K562 (cell line): ENCODE results near the gene ZNF785. TPM values are rescaled to one million over a fixed set of nuclear protein-coding genes. Genes with fewer than 3 reads are reported as not detected.

Experiments used
- ASH1L ChIP-seq: fragments of 450-650 bp; IDR thresholded peaks from 2 replicates; pipeline ENCODE4 v1.6.1; 2018; ENCODE audit warnings: borderline replicate concordance, mild to moderate bottlenecking, low read depth; ENCODE audit not compliant: partially characterized antibody
- FOXA3 ChIP-seq, 2 experiments: fragments of 450-650 bp in 1 of 2; sonication (generic) in 1 of 2; formaldehyde crosslinking; IDR thresholded peaks in 1 of 2; conservative IDR thresholded peaks in 1 of 2; 2 replicates each; pipeline versions ENCODE4 v1.4.0 to v1.8.0; 2020 to 2022; ENCODE audit warnings: mild to moderate bottlenecking in 2 of 2, missing genetic modification reagents in 1 of 2
- HDGF ChIP-seq: fragments of 450-650 bp; IDR thresholded peaks from 2 replicates; pipeline ENCODE4 v1.6.1; 2016
- HOMEZ ChIP-seq: fragments of 250-450 bp; sonication (Bioruptor Pico); IDR thresholded peaks from 2 replicates; pipeline ENCODE4 v1.4.0; 2020; ENCODE audit warnings: mild to moderate bottlenecking, moderate library complexity
- LARP7 ChIP-seq: fragments of 450-650 bp; IDR thresholded peaks from 2 replicates; pipeline ENCODE4 v1.6.1; 2016
- MTA3 ChIP-seq: fragments of 450-650 bp; formaldehyde crosslinking; IDR thresholded peaks from 2 replicates; pipeline ENCODE4 v1.6.1; 2017; ENCODE audit warnings: mild to moderate bottlenecking, borderline replicate concordance
- PHB ChIP-seq: fragments of 250-450 bp; sonication (Bioruptor Pico); IDR thresholded peaks from 2 replicates; pipeline ENCODE4 v1.5.0; 2021
- SMAD1 ChIP-seq: fragments of 150-350 bp; IDR thresholded peaks from 2 replicates; pipeline ENCODE4 v1.6.1; 2014; ENCODE audit warnings: low read length, low read depth; ENCODE audit not compliant: partially characterized antibody
- SNIP1 ChIP-seq: fragments of 450-650 bp; IDR thresholded peaks from 2 replicates; pipeline ENCODE4 v1.7.1; 2017; ENCODE audit warnings: low read depth, mild to moderate bottlenecking
- TAF7 ChIP-seq: fragments of 450-650 bp; IDR thresholded peaks from 2 replicates; pipeline ENCODE4 v1.6.1; 2016; ENCODE audit warnings: missing genetic modification characterization, missing compliant biosample characterization
- ZNF395 ChIP-seq: fragments of 200-800 bp; sonication (Bioruptor generic); IDR thresholded peaks from 2 replicates; pipeline ENCODE4 v1.6.1; 2017; ENCODE audit warnings: missing genetic modification characterization, missing compliant biosample characterization
- ZNF583 ChIP-seq: fragments of 250-450 bp; sonication (Bioruptor Pico); IDR thresholded peaks from 2 replicates; pipeline ENCODE4 v1.4.0; 2020
- polyA plus RNA-seq, 8 experiments: library from polyadenylated mRNA; depleted of rRNA in 4 of 8; stranded (reverse) in 5 of 8; unstranded in 3 of 8; fragments of >200 nt; fragmentation: Nextera tagmentation in 2 of 8; fragmentation: Illumina TruSeq in 1 of 8; extraction: Ambion mirVana in 2 of 8; extraction: Trizol in 1 of 8; gene quantifications; 2 replicates each; pipeline versions ENCODE4 v1.2.1 to v1.2.3, GENCODE V29; 2011 to 2014; ENCODE audit warnings: inconsistent platforms in 1 of 8, missing spikeins in 1 of 8
- total RNA-seq, 7 experiments: library from RNA; depleted of rRNA in 6 of 7; stranded (reverse); fragments of >200 nt in 6 of 7; fragmentation: Illumina TruSeq in 2 of 7; extraction: Trizol in 2 of 7; gene quantifications; 2 replicates each; pipeline versions ENCODE4 v1.2.1 to v1.2.3, GENCODE V29; 2011 to 2021; ENCODE audit warnings: low replicate concordance in 1 of 7
- TF ChIP-seq, protein P1 (sequence below): fragments of 450-650 bp; IDR thresholded peaks from 2 replicates; pipeline ENCODE4 v1.7.1; 2018; ENCODE audit warnings: mild to moderate bottlenecking, low read depth; ENCODE audit not compliant: partially characterized antibody
- TF ChIP-seq, protein P2 (sequence below): fragments of 450-650 bp; IDR thresholded peaks from 2 replicates; pipeline ENCODE4 v1.6.1; 2016; ENCODE audit warnings: borderline replicate concordance
- TF ChIP-seq, protein P3 (sequence below): sonication (generic); formaldehyde crosslinking; IDR thresholded peaks from 2 replicates; pipeline ENCODE4 v1.8.0; 2023; ENCODE audit warnings: mild to moderate bottlenecking, missing genetic modification reagents

The ZNF785 gene
- total and polyA plus RNA-seq, 9 of the 15 experiments (the other 6 are each of a cell fraction or from before 2014, with no cell fraction given): 0.64 to 11.0 (median 6.4) TPM

GRCh38 chr16:30535106-30535776 lies 50.3 kb downstream of the ZNF785 start (continued):
- TF ChIP-seq FOXA3 (CRISPR knock-in tag; conservative IDR thresholded peaks at IDR 0.05 in 1 of 2, IDR thresholded peaks at IDR 0.05 in 1 of 2): 0 out of 4 replicates have a peak, but pooled peaks of 1 of the 2 experiments have one; percentile 1
- TF ChIP-seq, protein P1, sequence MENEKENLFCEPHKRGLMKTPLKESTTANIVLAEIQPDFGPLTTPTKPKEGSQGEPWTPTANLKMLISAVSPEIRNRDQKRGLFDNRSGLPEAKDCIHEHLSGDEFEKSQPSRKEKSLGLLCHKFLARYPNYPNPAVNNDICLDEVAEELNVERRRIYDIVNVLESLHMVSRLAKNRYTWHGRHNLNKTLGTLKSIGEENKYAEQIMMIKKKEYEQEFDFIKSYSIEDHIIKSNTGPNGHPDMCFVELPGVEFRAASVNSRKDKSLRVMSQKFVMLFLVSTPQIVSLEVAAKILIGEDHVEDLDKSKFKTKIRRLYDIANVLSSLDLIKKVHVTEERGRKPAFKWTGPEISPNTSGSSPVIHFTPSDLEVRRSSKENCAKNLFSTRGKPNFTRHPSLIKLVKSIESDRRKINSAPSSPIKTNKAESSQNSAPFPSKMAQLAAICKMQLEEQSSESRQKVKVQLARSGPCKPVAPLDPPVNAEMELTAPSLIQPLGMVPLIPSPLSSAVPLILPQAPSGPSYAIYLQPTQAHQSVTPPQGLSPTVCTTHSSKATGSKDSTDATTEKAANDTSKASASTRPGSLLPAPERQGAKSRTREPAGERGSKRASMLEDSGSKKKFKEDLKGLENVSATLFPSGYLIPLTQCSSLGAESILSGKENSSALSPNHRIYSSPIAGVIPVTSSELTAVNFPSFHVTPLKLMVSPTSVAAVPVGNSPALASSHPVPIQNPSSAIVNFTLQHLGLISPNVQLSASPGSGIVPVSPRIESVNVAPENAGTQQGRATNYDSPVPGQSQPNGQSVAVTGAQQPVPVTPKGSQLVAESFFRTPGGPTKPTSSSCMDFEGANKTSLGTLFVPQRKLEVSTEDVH: no peak
- TF ChIP-seq, protein P2, sequence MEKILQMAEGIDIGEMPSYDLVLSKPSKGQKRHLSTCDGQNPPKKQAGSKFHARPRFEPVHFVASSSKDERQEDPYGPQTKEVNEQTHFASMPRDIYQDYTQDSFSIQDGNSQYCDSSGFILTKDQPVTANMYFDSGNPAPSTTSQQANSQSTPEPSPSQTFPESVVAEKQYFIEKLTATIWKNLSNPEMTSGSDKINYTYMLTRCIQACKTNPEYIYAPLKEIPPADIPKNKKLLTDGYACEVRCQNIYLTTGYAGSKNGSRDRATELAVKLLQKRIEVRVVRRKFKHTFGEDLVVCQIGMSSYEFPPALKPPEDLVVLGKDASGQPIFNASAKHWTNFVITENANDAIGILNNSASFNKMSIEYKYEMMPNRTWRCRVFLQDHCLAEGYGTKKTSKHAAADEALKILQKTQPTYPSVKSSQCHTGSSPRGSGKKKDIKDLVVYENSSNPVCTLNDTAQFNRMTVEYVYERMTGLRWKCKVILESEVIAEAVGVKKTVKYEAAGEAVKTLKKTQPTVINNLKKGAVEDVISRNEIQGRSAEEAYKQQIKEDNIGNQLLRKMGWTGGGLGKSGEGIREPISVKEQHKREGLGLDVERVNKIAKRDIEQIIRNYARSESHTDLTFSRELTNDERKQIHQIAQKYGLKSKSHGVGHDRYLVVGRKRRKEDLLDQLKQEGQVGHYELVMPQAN: peak; percentile 57; the same call in 1 of the 2 replicates
- 0 out of 2 replicates have a peak, but pooled peaks have one; percentile 16 for TF ChIP-seq MTA3
- TF ChIP-seq ZNF583: peak; percentile 5; the same call in 1 of the 2 replicates
- no peak for TF ChIP-seq SNIP1
- TF ChIP-seq TAF7 (tag): peak; percentile 13; the same call in 1 of the 2 replicates
- 0 out of 2 replicates have a peak, but pooled peaks have one; percentile 71 for TF ChIP-seq HDGF
- peak; percentile 69; the same call in 1 of the 2 replicates for TF ChIP-seq ZNF395 (CRISPR knock-in tag)
- no peak for TF ChIP-seq PHB
- TF ChIP-seq, protein P3, sequence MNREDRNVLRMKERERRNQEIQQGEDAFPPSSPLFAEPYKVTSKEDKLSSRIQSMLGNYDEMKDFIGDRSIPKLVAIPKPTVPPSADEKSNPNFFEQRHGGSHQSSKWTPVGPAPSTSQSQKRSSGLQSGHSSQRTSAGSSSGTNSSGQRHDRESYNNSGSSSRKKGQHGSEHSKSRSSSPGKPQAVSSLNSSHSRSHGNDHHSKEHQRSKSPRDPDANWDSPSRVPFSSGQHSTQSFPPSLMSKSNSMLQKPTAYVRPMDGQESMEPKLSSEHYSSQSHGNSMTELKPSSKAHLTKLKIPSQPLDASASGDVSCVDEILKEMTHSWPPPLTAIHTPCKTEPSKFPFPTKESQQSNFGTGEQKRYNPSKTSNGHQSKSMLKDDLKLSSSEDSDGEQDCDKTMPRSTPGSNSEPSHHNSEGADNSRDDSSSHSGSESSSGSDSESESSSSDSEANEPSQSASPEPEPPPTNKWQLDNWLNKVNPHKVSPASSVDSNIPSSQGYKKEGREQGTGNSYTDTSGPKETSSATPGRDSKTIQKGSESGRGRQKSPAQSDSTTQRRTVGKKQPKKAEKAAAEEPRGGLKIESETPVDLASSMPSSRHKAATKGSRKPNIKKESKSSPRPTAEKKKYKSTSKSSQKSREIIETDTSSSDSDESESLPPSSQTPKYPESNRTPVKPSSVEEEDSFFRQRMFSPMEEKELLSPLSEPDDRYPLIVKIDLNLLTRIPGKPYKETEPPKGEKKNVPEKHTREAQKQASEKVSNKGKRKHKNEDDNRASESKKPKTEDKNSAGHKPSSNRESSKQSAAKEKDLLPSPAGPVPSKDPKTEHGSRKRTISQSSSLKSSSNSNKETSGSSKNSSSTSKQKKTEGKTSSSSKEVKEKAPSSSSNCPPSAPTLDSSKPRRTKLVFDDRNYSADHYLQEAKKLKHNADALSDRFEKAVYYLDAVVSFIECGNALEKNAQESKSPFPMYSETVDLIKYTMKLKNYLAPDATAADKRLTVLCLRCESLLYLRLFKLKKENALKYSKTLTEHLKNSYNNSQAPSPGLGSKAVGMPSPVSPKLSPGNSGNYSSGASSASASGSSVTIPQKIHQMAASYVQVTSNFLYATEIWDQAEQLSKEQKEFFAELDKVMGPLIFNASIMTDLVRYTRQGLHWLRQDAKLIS (CRISPR knock-in tag): 0 out of 2 replicates have a peak, but pooled peaks have one; percentile 56
- no peak for TF ChIP-seq ASH1L
- TF ChIP-seq LARP7: no peak
- no peak for TF ChIP-seq HOMEZ (CRISPR knock-in tag)
- TF ChIP-seq SMAD1: no peak
